Activated naive CD4-positive, alpha-beta T cell treated with anti-CD3 and anti-CD28 coated beads, Interleukin-2, amount 10 ng/mL, durations not matched to agents 7 days and 5 days (primary cell): ENCODE results near the gene RFX8.
A peak's percentile ranks its signal among the peaks of the same experiment; 100 is the strongest.

Source experiments
- CTCF ChIA-PET: fragments of 350-600 bp; sonication (Branson Sonifier 250); formaldehyde crosslinking; loops from one replicate; lab custom pipeline; 2021; ENCODE audit warnings: antibody characterized with exemption; lab: Charles Lee
- DNase-seq: peaks from one replicate; pipeline ENCODE4 v3.0.0-alpha.2; 2020
- H3K27ac Mint-ChIP-seq: one replicate; pipeline ENCODE4 v1.8.0; 2021; ENCODE audit warnings: mild to moderate bottlenecking, moderate library complexity, mixed read lengths
- H3K27me3 Mint-ChIP-seq: one replicate; pipeline ENCODE4 v1.8.0; 2021; ENCODE audit warnings: mild to moderate bottlenecking, mixed read lengths
- H3K36me3 Mint-ChIP-seq: one replicate; pipeline ENCODE4 v1.8.0; 2021; ENCODE audit warnings: mixed read lengths
- H3K4me1 Mint-ChIP-seq: one replicate; pipeline ENCODE4 v1.8.0; 2021; ENCODE audit warnings: mixed read lengths
- H3K4me3 Mint-ChIP-seq: one replicate; pipeline ENCODE4 v1.8.0; 2021; ENCODE audit warnings: mild to moderate bottlenecking, moderate library complexity, mixed read lengths
- H3K9me3 Mint-ChIP-seq: one replicate; pipeline ENCODE4 v1.8.0; 2021; ENCODE audit warnings: mixed read lengths

Gene RFX8

DNA sequence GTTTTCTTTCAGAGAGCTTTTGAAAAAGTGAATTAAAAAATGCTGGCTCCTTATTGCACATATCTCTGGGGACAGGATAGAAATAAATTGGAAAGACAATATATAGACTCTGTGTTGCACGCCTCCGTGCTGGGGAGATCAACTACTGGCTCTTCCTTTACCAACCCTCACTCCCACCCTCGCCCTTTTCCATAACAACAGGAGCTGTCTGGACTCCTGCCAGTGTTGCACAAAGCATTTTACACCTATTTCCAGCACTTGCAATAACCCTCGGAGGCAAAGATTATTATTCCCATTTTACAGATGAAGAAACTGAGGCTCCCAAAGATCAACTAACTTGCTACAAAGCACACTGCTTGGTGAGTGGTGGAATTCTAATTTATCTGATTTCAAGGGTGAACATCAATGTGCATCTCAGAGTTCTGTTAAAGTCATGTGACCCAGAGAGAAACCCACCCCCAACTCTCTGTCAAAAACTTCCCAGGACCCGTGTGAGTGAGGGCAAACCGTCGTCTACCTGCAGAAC, 91.8 kb downstream of the RFX8 start:
- H3K27me3 Mint-ChIP-seq: peaks cover 82% of the 10 kb centered on the region

DNA sequence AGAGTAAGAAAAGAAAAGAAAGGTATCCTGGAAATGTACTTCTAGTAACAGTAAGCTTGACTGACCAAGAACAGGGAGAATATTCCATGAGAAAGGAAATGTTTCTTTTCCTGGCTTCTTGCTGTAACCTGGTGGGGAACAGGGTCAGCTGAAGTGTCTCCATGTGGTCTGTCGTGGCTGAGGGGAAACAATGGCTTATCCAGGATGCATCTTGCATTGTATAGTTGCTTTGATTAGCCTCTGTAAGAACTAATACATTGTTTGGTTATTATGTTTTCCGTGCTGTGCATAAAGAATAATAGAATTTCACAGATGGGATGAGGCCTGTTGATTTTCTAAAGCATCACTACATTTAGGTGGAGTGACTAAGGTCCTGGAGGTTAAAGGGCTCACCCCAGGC, 92.5 kb downstream of the RFX8 start:
- Mint-ChIP-seq H3K27ac (no peak overlapping the region), H3K9me3 (no peaks in the 10 kb centered on the region), H3K4me3 (no peak overlapping the region), H3K36me3 (no peaks in the 10 kb centered on the region), H3K27me3 (peaks cover 76% of the 10 kb centered on the region), H3K4me1 (peaks cover 7% of the 10 kb centered on the region)
- DNase-seq: no peak
- CTCF ChIA-PET: interaction anchor here (0.6 to 1.9 kb wide), 2 partner anchors 40 to 119 kb away, joined by 3 to 8 read pairs; no protein-coding TSS in a partner anchor

More for the DNA sequence above, 91.8 kb downstream of the RFX8 start:
- Mint-ChIP-seq H3K9me3 (no peaks in the 10 kb centered on the region), H3K27ac (no peak overlapping the region), H3K4me3 (no peak overlapping the region), H3K36me3 (no peaks in the 10 kb centered on the region), H3K4me1 (peaks cover 10% of the 10 kb centered on the region)
- CTCF ChIA-PET: interaction anchor here (0.6 to 1.9 kb wide), 3 partner anchors 41 to 48 kb away, joined by 3 to 8 read pairs (median 6); no protein-coding TSS in a partner anchor
- no peak for DNase-seq

DNA sequence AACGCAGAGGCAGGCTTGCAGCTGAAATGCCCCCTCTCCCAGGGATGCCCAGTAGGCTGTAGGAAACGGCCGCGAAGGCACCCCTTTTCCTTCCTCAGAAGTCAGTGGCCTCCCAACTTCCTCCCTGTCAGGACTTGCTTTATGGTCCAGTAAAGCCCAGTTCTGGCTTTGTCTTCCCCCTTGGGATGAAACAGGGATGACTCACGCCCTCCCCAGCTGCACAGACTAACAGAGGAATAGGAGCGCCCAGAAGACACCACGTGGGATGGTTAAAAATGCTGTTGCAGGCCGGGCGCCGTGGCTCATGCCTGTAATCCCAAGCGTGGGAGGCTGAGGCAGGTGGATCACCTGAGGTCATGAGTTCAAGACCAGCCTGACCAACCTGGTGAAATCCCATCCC, 94.5 kb downstream of the RFX8 start:
- Mint-ChIP-seq H3K4me1 (no peaks in the 10 kb centered on the region), H3K27ac (no peak overlapping the region), H3K9me3 (no peaks in the 10 kb centered on the region), H3K27me3 (peaks cover 58% of the 10 kb centered on the region), H3K36me3 (no peaks in the 10 kb centered on the region), H3K4me3 (no peak overlapping the region)
- DNase-seq: no peak
- CTCF ChIA-PET: interaction anchor here (1.2 to 1.6 kb wide), 2 partner anchors 12 to 18 kb away, joined by 3 to 5 read pairs; no protein-coding TSS in a partner anchor

DNA sequence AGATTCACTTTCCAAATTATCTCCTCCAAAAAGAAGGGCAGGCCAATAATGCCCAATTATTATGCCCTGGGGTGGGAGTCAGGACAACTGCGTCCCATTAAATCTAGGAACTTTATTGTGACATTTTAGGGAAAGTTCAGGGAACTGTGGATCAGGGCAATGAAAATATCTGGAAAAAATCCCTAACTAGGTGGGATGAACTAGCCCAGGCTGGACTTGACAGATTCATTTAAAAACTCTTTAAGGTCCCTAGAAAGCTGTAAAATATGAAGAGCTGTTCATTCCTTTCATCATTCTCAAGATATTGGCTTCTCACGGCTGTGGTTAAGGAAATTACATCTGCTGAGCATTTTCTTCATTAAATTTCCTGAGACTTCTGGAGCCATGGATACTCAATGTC, 95.8 kb downstream of the RFX8 start:
- no peak for DNase-seq
- H3K9me3 Mint-ChIP-seq: no peaks in the 10 kb centered on the region
- peaks cover 1% of the 10 kb centered on the region for H3K36me3 Mint-ChIP-seq
- CTCF ChIA-PET: no interaction called here
- H3K27me3 Mint-ChIP-seq: peaks cover 45% of the 10 kb centered on the region
- no peak overlapping the region for H3K4me3 Mint-ChIP-seq
- peaks cover 13% of the 10 kb centered on the region for H3K4me1 Mint-ChIP-seq
- H3K27ac Mint-ChIP-seq: no peak overlapping the region

DNA sequence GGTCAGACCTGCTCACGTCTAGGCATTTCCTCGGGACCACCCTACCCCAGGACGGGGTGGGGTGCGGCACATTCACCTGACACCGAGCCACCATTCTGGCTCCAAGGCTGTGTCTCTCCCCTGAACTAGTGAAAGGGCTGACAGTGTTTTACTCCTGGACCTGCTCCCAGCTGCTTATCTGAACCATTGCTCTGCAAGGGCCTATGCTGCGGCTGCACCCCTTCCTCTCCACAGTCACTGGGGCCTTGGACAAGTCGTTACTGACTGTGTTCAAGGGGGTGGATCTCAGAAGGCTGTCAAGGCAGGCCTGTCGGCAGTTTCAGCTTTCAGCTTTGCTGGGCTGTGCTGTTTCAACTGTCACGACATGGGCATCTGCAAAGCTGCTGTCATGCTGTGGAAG, 99.3 kb downstream of the RFX8 start:
- Mint-ChIP-seq H3K27ac (no peak overlapping the region), H3K4me3 (no peak overlapping the region)
- CTCF ChIA-PET: interaction anchor here (0.8 to 0.9 kb wide), 2 partner anchors 11 to 34 kb away, joined by 3 read pairs; no protein-coding TSS in a partner anchor

DNA sequence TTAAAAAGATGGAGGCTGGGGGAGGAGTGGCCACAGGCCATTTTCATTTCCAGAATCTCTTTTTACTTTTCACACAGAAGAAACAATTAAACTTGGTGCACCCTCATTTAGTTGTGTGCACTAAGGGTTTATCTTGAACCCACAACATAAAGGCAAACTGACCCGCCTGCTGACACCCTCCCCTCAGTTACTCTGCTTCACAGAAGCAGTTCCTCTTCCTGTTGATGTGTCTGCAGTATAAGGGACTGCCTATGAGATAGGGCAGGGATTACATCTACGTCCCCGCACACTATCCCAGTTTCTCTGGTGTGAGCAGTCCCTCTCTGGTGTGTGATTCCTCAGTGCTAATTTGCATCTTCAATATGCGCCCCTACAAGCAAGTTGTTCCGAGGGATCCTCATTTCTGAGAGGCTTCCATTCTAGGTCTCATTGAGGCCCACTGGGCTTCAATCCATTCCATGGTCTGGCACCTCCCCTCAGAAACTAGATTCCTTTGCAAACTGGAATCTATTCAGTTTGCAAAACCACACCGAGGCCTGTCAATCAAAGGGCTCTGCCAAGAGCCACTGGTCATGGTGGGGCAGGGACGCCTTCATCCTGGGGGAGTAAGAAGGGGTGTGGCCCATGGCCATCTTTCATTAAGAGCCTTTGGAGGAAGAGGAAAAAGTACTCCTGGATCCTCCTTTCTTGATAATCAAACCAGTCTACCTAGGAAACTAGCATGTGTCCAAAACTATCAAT, 99.9 kb downstream of the RFX8 start:
- H3K27me3 Mint-ChIP-seq: peaks cover 22% of the 10 kb centered on the region
- H3K27ac Mint-ChIP-seq: no peak overlapping the region
- H3K9me3 Mint-ChIP-seq: peaks cover 12% of the 10 kb centered on the region
- H3K36me3 Mint-ChIP-seq: peaks cover 7% of the 10 kb centered on the region
- H3K4me1 Mint-ChIP-seq: peaks cover 17% of the 10 kb centered on the region
- no peak for DNase-seq
- H3K4me3 Mint-ChIP-seq: no peak overlapping the region
- CTCF ChIA-PET: interaction anchor here (1.0 kb wide), 1 partner anchor 22 kb away, joined by 4 read pairs; no protein-coding TSS in a partner anchor

More for the DNA sequence above, 99.3 kb downstream of the RFX8 start:
- peaks cover 28% of the 10 kb centered on the region for H3K27me3 Mint-ChIP-seq
- H3K9me3 Mint-ChIP-seq: peaks cover 12% of the 10 kb centered on the region
- H3K4me1 Mint-ChIP-seq: peaks cover 17% of the 10 kb centered on the region
- DNase-seq: no peak
- H3K36me3 Mint-ChIP-seq: peaks cover 7% of the 10 kb centered on the region

DNA sequence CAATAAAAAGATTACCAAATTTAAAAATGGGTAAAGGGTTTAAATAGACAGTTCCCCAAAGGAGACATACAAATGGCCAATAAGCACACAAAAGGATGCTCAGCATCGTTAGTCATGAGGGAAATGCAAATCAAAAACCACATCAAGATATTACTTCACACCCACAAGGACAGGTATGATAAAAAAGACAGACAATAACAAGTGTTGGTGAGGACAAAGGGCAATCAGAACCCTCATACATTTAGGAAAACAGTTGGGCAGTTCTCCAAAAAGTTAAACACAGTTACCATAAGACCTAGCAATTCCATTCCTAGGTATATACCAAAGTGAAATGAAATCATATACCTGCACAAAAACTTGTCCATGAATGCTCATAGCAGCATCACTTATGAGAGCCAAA, 102.1 kb downstream of the RFX8 start:
- CTCF ChIA-PET: interaction anchor here (1.6 kb wide), 1 partner anchor 31 kb away, joined by 8 read pairs; no protein-coding TSS in a partner anchor
- Mint-ChIP-seq H3K4me1 (peaks cover 17% of the 10 kb centered on the region), H3K27me3 (peaks cover 21% of the 10 kb centered on the region), H3K27ac (no peak overlapping the region), H3K36me3 (peaks cover 7% of the 10 kb centered on the region), H3K9me3 (peaks cover 12% of the 10 kb centered on the region), H3K4me3 (no peak overlapping the region)
- no peak for DNase-seq

DNA sequence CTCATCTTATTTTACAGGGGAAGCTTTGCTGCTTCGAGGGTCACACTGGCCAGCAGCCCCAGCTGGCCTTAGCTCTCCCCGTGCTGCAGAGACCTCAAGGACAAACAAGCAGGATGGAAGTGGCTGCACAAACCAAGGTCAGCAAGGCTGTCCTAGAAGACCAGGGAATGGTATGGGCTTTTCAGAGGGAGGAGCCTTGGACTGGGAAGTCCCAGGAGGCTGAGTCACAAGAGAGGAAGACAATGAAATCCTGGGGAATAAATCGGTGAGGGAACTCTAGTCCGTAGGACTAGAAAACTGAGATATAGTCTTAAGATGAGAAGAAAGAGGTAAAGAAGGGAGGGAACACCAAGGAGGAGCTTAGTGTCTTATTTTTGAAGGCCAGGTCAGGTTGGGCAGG, 103.3 kb downstream of the RFX8 start:
- no peak for DNase-seq
- CTCF ChIA-PET: no interaction called here
- Mint-ChIP-seq H3K4me1 (peaks cover 17% of the 10 kb centered on the region), H3K4me3 (no peak overlapping the region), H3K36me3 (peaks cover 7% of the 10 kb centered on the region), H3K27ac (no peak overlapping the region), H3K9me3 (peaks cover 12% of the 10 kb centered on the region), H3K27me3 (peaks cover 21% of the 10 kb centered on the region)

DNA sequence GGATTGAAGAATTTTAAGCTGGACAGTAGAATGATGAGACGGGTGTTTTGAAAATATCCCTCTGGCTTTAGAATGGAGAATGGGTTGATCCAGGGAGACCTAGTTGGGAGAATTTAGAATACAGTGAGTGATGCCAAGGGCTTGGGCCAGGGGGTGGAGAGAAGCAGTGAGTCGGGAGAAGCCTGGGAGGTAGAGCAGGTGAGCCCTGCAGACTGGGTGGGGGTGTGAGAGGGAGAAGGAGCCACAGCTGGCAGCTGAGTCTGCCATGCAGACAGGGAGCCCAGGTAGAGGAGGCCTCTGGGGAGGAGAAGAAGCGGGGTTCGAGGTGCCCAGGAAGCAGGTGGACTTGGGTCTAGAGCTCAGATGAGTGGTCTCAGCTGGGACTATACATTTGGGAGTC, 105.8 kb downstream of the RFX8 start:
- Mint-ChIP-seq H3K9me3 (peaks cover 12% of the 10 kb centered on the region), H3K27ac (no peak overlapping the region), H3K27me3 (peaks cover 31% of the 10 kb centered on the region), H3K36me3 (peaks cover 6% of the 10 kb centered on the region), H3K4me1 (peaks cover 5% of the 10 kb centered on the region), H3K4me3 (no peak overlapping the region)
- CTCF ChIA-PET: no interaction called here
- DNase-seq: no peak

DNA sequence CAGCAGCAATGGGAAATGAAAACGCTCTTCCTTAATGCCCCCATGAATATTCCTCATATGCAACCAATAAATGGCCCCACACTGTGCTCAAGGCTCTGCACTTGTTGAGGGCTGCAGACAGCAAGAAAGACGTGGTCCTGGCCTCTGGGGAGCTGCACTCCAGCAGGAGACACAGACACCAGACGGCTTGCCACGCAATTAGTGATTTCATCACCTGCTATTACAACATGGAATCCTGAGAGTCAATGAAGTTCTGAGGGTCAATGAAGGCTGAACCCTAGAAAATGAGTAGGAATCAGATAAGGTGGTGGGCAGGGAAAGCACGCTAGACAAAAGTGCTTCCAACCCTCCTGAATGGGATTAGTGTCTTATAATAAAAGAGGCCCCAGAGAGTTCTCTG, 106.5 kb downstream of the RFX8 start:
- DNase-seq: no peak
- CTCF ChIA-PET: no interaction called here
- Mint-ChIP-seq H3K36me3 (peaks cover 4% of the 10 kb centered on the region), H3K27me3 (peaks cover 31% of the 10 kb centered on the region), H3K27ac (no peak overlapping the region), H3K9me3 (peaks cover 10% of the 10 kb centered on the region), H3K4me1 (peaks cover 8% of the 10 kb centered on the region), H3K4me3 (no peak overlapping the region)

DNA sequence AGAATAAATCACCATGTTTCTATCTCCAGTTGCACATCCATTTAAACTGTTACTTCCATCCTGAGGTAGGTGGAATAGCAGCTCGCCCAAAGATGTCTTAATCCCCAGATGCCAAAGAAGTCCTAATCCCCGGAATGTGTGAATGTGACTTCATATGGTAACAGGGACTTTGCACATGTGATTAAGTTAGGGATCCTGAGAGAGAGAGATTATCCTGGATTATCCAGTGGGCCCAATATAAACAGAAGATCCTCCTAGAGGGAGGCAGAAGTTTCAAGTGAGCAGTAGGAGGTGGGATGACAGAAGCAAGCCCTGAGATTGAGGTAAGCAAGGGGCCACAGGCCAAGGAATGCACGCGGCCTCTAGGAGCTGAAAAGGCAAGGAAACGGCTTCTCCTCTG, 107.4 kb downstream of the RFX8 start:
- H3K4me1 Mint-ChIP-seq: peaks cover 13% of the 10 kb centered on the region
- H3K27ac Mint-ChIP-seq: no peak overlapping the region
- DNase-seq: no peak
- H3K27me3 Mint-ChIP-seq: peaks cover 31% of the 10 kb centered on the region
- H3K9me3 Mint-ChIP-seq: peaks cover 3% of the 10 kb centered on the region
- peaks cover under 1% of the 10 kb centered on the region for H3K36me3 Mint-ChIP-seq
- CTCF ChIA-PET: no interaction called here
- no peak overlapping the region for H3K4me3 Mint-ChIP-seq

DNA sequence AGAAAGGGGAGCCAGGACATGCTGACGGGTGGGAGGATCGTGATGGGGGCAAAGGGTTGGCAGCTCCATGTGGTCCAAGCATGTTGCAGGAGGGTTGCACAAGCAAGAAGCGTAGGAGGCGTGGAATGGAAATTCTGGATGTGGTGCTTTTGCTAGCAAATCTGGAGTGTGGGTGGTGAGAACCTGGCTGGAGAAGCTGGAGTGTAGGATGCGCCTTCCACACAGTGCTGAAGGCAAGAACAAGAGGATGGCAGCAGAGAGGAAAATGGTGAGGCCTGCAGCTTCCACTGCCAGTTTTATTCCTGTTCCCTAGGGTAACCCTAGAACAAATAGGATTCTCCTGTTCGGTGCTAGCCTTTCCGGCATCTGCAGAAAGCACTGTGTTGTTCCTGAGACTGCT, 110.0 kb downstream of the RFX8 start:
- H3K36me3 Mint-ChIP-seq: no peaks in the 10 kb centered on the region
- no peak for DNase-seq
- no peak overlapping the region for H3K27ac Mint-ChIP-seq
- H3K27me3 Mint-ChIP-seq: peaks cover 18% of the 10 kb centered on the region
- peaks cover 39% of the 10 kb centered on the region for H3K4me1 Mint-ChIP-seq
- no peaks in the 10 kb centered on the region for H3K9me3 Mint-ChIP-seq
- H3K4me3 Mint-ChIP-seq: no peak overlapping the region
- CTCF ChIA-PET: no interaction called here

DNA sequence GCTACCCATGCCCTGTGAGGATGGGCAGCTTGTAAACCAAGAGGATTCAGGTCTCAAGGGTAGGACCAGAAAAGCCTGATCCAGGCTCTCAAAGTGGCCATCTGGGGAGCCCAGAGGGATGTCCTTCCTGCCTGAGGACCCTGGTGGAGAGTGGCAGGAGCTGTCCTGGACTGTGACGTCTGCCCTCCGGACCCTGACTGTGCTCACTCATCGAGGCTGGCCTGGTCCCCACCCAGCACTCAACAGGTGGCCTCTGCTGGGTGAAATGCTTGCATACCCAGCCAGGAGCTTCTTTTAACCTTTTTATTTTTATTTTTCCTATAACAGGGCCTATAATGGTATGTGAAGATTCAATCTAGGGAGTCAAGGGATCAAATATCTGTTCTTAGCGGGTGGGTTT, 112.1 kb downstream of the RFX8 start:
- Mint-ChIP-seq H3K27me3 (peaks cover 11% of the 10 kb centered on the region), H3K4me1 (peaks cover 48% of the 10 kb centered on the region), H3K36me3 (no peaks in the 10 kb centered on the region), H3K4me3 (no peak overlapping the region), H3K27ac (peak overlapping the region; percentile 88), H3K9me3 (no peaks in the 10 kb centered on the region)
- DNase-seq: no peak
- CTCF ChIA-PET: interaction anchor here (0.8 to 3.3 kb wide), 5 partner anchors 13 to 110 kb away, joined by 3 to 16 read pairs (median 10); partner anchors contain the start of genes CNOT11 and CREG2

DNA sequence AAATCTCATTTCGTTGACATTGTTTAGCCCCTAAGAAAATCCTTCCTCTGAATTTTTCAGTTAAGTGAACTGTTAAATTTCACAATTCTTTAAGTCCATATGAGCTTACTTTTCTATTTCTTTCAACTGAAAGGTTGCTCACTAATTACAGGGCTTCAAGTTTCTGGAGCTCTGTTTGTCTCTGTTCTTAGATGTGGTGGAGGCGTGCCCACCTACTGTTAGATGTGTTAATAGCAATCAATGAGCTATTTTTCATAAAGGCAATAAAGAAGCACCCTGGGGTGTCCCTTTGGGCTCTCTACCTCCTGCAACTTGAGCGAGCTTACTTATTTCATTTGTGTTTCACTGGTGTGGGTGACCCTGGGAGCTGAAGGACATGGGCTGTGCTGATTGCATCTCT, 112.6 kb downstream of the RFX8 start:
- H3K4me1 Mint-ChIP-seq: peaks cover 48% of the 10 kb centered on the region
- no peak overlapping the region for H3K4me3 Mint-ChIP-seq
- peaks cover 11% of the 10 kb centered on the region for H3K27me3 Mint-ChIP-seq
- H3K9me3 Mint-ChIP-seq: no peaks in the 10 kb centered on the region
- DNase-seq: no peak
- peak overlapping the region; percentile 88 for H3K27ac Mint-ChIP-seq
- CTCF ChIA-PET: interaction anchor here (0.6 to 3.3 kb wide), 7 partner anchors 12 to 110 kb away, joined by 3 to 16 read pairs (median 5); partner anchors contain the start of genes CNOT11 and CREG2
- no peaks in the 10 kb centered on the region for H3K36me3 Mint-ChIP-seq
